Uterus (tissue), 4 donors: ENCODE measurements around the gene GSE1. TPM values are rescaled to one million over a fixed set of nuclear protein-coding genes. Genes with fewer than 3 reads are reported as not detected.
A peak's percentile ranks its signal among the peaks of the same experiment; 100 is the strongest.

ENCODE experiments used
- DNase-seq, 2 donors: peaks; one replicate each; pipeline ENCODE4 v3.0.0-alpha.2; 2019 to 2020
- H3K27ac ChIP-seq, 2 donors: fragments of 200-600 bp; sonication (generic); 1 replicate in 1 of 2; 2 replicates in 1 of 2; pipeline ENCODE4 v1.5.1; 2016 to 2018
- H3K27me3 ChIP-seq, 2 donors: fragments of 200-600 bp; sonication (generic); one replicate each; pipeline ENCODE4 v1.5.1; 2018 to 2019; ENCODE audit warnings: control low read depth in 1 of 2
- H3K36me3 ChIP-seq, 2 donors: fragments of 200-600 bp; sonication (generic); one replicate each; pipeline ENCODE4 v1.5.1; 2019; ENCODE audit warnings: control low read depth in 1 of 2
- H3K4me1 ChIP-seq, 2 donors: fragments of 200-600 bp; sonication (generic); one replicate each; pipeline ENCODE4 v1.5.1; 2018 to 2019; ENCODE audit warnings: control low read depth in 1 of 2
- H3K4me3 ChIP-seq, 2 donors: fragments of 200-600 bp; sonication (generic); 1 replicate in 1 of 2; 2 replicates in 1 of 2; pipeline ENCODE4 v1.5.1; 2018 to 2019; ENCODE audit warnings: mild to moderate bottlenecking in 1 of 2
- H3K9me3 ChIP-seq, 2 donors: fragments of 200-600 bp; sonication (generic); one replicate each; pipeline ENCODE4 v1.5.1; 2019; ENCODE audit warnings: control low read depth in 1 of 2
- CTCF ChIP-seq, 4 experiments: fragments of 200-600 bp in 2 of 4; fragments of 450-650 bp in 2 of 4; sonication (generic) in 2 of 4; IDR thresholded peaks; one replicate each; pipeline ENCODE4 v1.5.1; 2016 to 2019; ENCODE audit warnings: antibody characterized with exemption in 4 of 4, mild to moderate bottlenecking in 2 of 4, moderate library complexity in 1 of 4
- POLR2A ChIP-seq, 2 donors: fragments of 450-650 bp; IDR thresholded peaks; one replicate each; pipeline ENCODE4 v1.6.1; 2016; ENCODE audit warnings: antibody characterized with exemption in 2 of 2, mild to moderate bottlenecking in 1 of 2, moderate library complexity in 1 of 2
- intact Hi-C: fragments of 100-400 bp; cut with DNase I; formaldehyde crosslinking; loops from one replicate; pipeline ENCODE4 v1.15.1; 2023; ENCODE audit warnings: low total_unique reads
- total RNA-seq, 4 donors: library from RNA; depleted of rRNA in 3 of 4; stranded (reverse); fragments of >200 nt in 3 of 4; gene quantifications; one replicate each; pipeline versions ENCODE4 v1.1.0 to v1.2.4, GENCODE V29; 2014 to 2023
- donor health status: DM: yes; HTN: yes; CAD: no.

The GSE1 gene
- total RNA-seq, 4 donors from 2014 or later, result 32.6 to 128 (median 73.9) TPM

- no peaks in the 10 kb centered on the region for H3K4me1 ChIP-seq
Measured at GRCh38 chr16:85584819-85585282, 28.3 kb upstream of the GSE1 start.

GRCh38 chr16:85585711-85586110 lies 27.4 kb upstream of the GSE1 start:
- Histone ChIP-seq H3K36me3 (no peaks in the 10 kb centered on the region), H3K27me3 (no peaks in the 10 kb centered on the region), H3K4me1 (no peaks in the 10 kb centered on the region), H3K9me3 (no peaks in the 10 kb centered on the region), H3K4me3 (no peak overlapping the region), H3K27ac (no peak overlapping the region)
- intact Hi-C loops, result no loop called here
- TF ChIP-seq POLR2A (IDR thresholded peaks at IDR 0.05) (no peak), CTCF (IDR thresholded peaks at IDR 0.05) (no peak)
- DNase-seq, result no peak

More at GRCh38 chr16:85584819-85585282, 28.3 kb upstream of the GSE1 start:
- TF ChIP-seq POLR2A (IDR thresholded peaks at IDR 0.05) (no peak), CTCF (IDR thresholded peaks at IDR 0.05) (no peak)
- Histone ChIP-seq H3K4me3 (no peak overlapping the region), H3K36me3 (no peaks in the 10 kb centered on the region), H3K9me3 (no peaks in the 10 kb centered on the region), H3K27ac (no peak overlapping the region), H3K27me3 (no peaks in the 10 kb centered on the region)
- intact Hi-C loops, result no loop called here
- no peak for DNase-seq

- H3K4me1 ChIP-seq, result no peaks in the 10 kb centered on the region
- H3K27ac ChIP-seq, result no peak overlapping the region
- peak in 1 of 2 donors; percentile 77 for DNase-seq
- no peak for TF ChIP-seq POLR2A (IDR thresholded peaks at IDR 0.05)
- TF ChIP-seq CTCF (IDR thresholded peaks at IDR 0.05), result no peak
- H3K27me3 ChIP-seq, result no peaks in the 10 kb centered on the region
- no peaks in the 10 kb centered on the region for H3K36me3 ChIP-seq
- intact Hi-C loops, result no loop called here
- H3K9me3 ChIP-seq, result no peaks in the 10 kb centered on the region
- H3K4me3 ChIP-seq, result no peak overlapping the region
Measured at GRCh38 chr16:85586380-85587104, 26.6 kb upstream of the GSE1 start.

- no peaks in the 10 kb centered on the region for H3K4me1 ChIP-seq
- H3K27me3 ChIP-seq, result no peaks in the 10 kb centered on the region
- intact Hi-C loops, result no loop called here
- no peak for DNase-seq
- no peak overlapping the region for H3K27ac ChIP-seq
- H3K4me3 ChIP-seq, result no peak overlapping the region
- no peaks in the 10 kb centered on the region for H3K9me3 ChIP-seq
- H3K36me3 ChIP-seq, result no peaks in the 10 kb centered on the region
- TF ChIP-seq POLR2A (IDR thresholded peaks at IDR 0.05), result no peak
- no peak for TF ChIP-seq CTCF (IDR thresholded peaks at IDR 0.05)
Measured at GRCh38 chr16:85587762-85588556, 25.2 kb upstream of the GSE1 start.
